K562 (cell line): ENCODE results near the gene DBNDD1. TPM values are rescaled to one million over a fixed set of nuclear protein-coding genes. Genes with fewer than 3 reads are reported as not detected.

Experiments used
- ATAC-seq: fragments of 200-7000 bp; cut with Tn5 transposase; 3 replicates; pipeline ENCODE4 v1.9.1; 2020; ENCODE audit warnings: moderate library complexity
- BruUV-seq: library from RNA; stranded (reverse); fragments of 400-500 nt; replicated peaks from 2 replicates; lab custom pipeline; 2021; lab: Mats Ljungman, UMichigan
- CTCF ChIA-PET: fragments of 300-600 bp; formaldehyde crosslinking; extraction: SDS; loops from one replicate; lab custom pipeline; 2021; ENCODE audit warnings: low intra/inter-chr PET ratio; lab: Yijun Ruan, JAX
- POLR2A ChIA-PET: fragments of 300-600, 350-650 bp; sonication (Branson Sonifier 250); formaldehyde crosslinking; extraction: SDS; loops from one replicate; lab custom pipeline; 2021; ENCODE audit warnings: antibody characterized with exemption, inconsistent platforms; lab: Yijun Ruan, JAX
- DNase-seq, 4 experiments: peaks; one replicate each; pipeline versions ENCODE4 v3.0.0 to v3.0.0-alpha.2; 2011 to 2018; ENCODE audit warnings: low spot score in 3 of 4, mixed read lengths in 3 of 4; ENCODE audit errors: extremely low read depth in 1 of 4
- FAIRE-seq: peaks from 2 replicates; lab custom pipeline; 2011; peaks lifted over from hg19 to GRCh38; lab: Jason Lieb, UNC
- H2AFZ ChIP-seq: 2 replicates; pipeline ENCODE4 v1.6.0; 2011; ENCODE audit warnings: low read depth, low read length, control low read depth, inconsistent platforms
- H3K27ac ChIP-seq: fragments of 200-600 bp; 3 replicates; pipeline ENCODE4 v1.8.0; 2011; ENCODE audit warnings: low read depth, mild to moderate bottlenecking, control low read depth, inconsistent platforms, low read length, moderate library complexity, mixed read lengths; ENCODE audit errors: extremely low read depth
- H3K27me3 ChIP-seq, 2 experiments: fragments of 300-600 bp in 1 of 2; 2 replicates in 1 of 2; 3 replicates in 1 of 2; pipeline versions ENCODE4 v1.6.0 to v1.8.0; 2011; ENCODE audit warnings: inconsistent platforms in 2 of 2, low read length in 2 of 2, mild to moderate bottlenecking in 1 of 2, mixed read lengths in 1 of 2, moderate library complexity in 1 of 2; ENCODE audit not compliant: control insufficient read depth in 2 of 2, insufficient read depth in 2 of 2
- H3K36me3 ChIP-seq: fragments of 300-600 bp; 3 replicates; pipeline ENCODE4 v1.8.0; 2011; ENCODE audit warnings: mild to moderate bottlenecking, low read length, inconsistent platforms; ENCODE audit not compliant: control insufficient read depth, insufficient read depth
- H3K4me1 ChIP-seq, 2 experiments: fragments of 200-600 bp in 1 of 2; replicated peaks in 1 of 2; 2 replicates in 1 of 2; 3 replicates in 1 of 2; pipeline versions ENCODE4 v1.5.1 to v1.8.0; 2011; ENCODE audit warnings: inconsistent platforms in 2 of 2, low read length in 2 of 2, mild to moderate bottlenecking in 1 of 2, mixed read lengths in 1 of 2, moderate library complexity in 1 of 2; ENCODE audit not compliant: control insufficient read depth in 2 of 2, insufficient read depth in 2 of 2
- H3K4me2 ChIP-seq: 2 replicates; pipeline ENCODE4 v1.6.1; 2011; ENCODE audit warnings: low read length, control low read depth, inconsistent platforms, mixed read lengths; ENCODE audit not compliant: insufficient read depth
- H3K4me3 ChIP-seq: fragments of 200-600 bp; sonication (generic), shearing (Covaris generic); 2 replicates; pipeline ENCODE4 v1.5.1; 2016; ENCODE audit warnings: control low read depth, inconsistent platforms
- H3K79me2 ChIP-seq: fragments of 200-600 bp; 3 replicates; pipeline ENCODE4 v1.8.0; 2011; ENCODE audit warnings: low read length, inconsistent platforms; ENCODE audit not compliant: control insufficient read depth, insufficient read depth
- H3K9ac ChIP-seq, 2 experiments: 2 replicates each; pipeline versions ENCODE4 v1.6.0 to v1.6.1; 2011; ENCODE audit warnings: low read depth in 2 of 2, low read length in 2 of 2, control low read depth in 1 of 2, inconsistent platforms in 1 of 2, mild to moderate bottlenecking in 1 of 2, mixed read lengths in 1 of 2; ENCODE audit not compliant: insufficient read depth in 1 of 2
- H3K9me1 ChIP-seq: one replicate; pipeline ENCODE4 v1.6.0; 2011; ENCODE audit warnings: inconsistent platforms, mild to moderate bottlenecking, low read length, moderate library complexity; ENCODE audit not compliant: control insufficient read depth, insufficient read depth
- H3K9me3 ChIP-seq: replicated peaks from 2 replicates; pipeline ENCODE4 v1.5.1; 2011; ENCODE audit warnings: low read depth, low read length, inconsistent platforms; ENCODE audit not compliant: control insufficient read depth, insufficient read depth
- H4K20me1 ChIP-seq: replicated peaks from 2 replicates; pipeline ENCODE4 v1.6.1; 2011; ENCODE audit warnings: low read length, inconsistent platforms, mixed read lengths; ENCODE audit not compliant: control insufficient read depth, insufficient read depth
- KDM5B ChIP-seq: fragments of 200-600 bp; sonication (generic); IDR thresholded peaks from 2 replicates; pipeline ENCODE4 v1.6.1; 2012; ENCODE audit warnings: low read depth, mild to moderate bottlenecking, moderate library complexity, low read length, control low read depth, inconsistent platforms; ENCODE audit not compliant: insufficient replicate concordance
- SMARCA4 ChIP-seq: fragments of 450-650 bp; IDR thresholded peaks from 2 replicates; pipeline ENCODE4 v1.6.1; 2016
- ZNF764 ChIP-seq: fragments of 250-450 bp; sonication (Bioruptor Pico); IDR thresholded peaks from 2 replicates; pipeline ENCODE4 v1.4.0; 2020; ENCODE audit warnings: low read depth, mild to moderate bottlenecking, moderate library complexity
- WGBS: fragments of 100-300 bp; shearing (Covaris generic); methylation state at CpG from one replicate; pipeline ENCODE4 v1.1.6; 2016; ENCODE audit warnings: low coverage, mixed read lengths; ENCODE audit not compliant: insufficient coverage; ENCODE audit errors: missing lambda C conversion rate; 5-methylcytosine and 5-hydroxymethylcytosine counted together
- in situ Hi-C: fragments of 300-500 bp; cut with MboI; formaldehyde crosslinking; loops from 4 replicates; pipeline ENCODE4 v1.15.0; 2018; ENCODE audit warnings: inconsistent platforms, mixed read lengths
- intact Hi-C: fragments of 100-400 bp; cut with micrococcal nuclease; formaldehyde crosslinking; loops from 2 replicates; pipeline ENCODE4 v1.14.2; 2022
- polyA plus RNA-seq, 8 experiments: library from polyadenylated mRNA; depleted of rRNA in 4 of 8; stranded (reverse) in 5 of 8; unstranded in 3 of 8; fragments of >200 nt; fragmentation: Nextera tagmentation in 2 of 8; fragmentation: Illumina TruSeq in 1 of 8; extraction: Ambion mirVana in 2 of 8; extraction: Trizol in 1 of 8; gene quantifications; 2 replicates each; pipeline versions ENCODE4 v1.2.1 to v1.2.3, GENCODE V29; 2011 to 2014; ENCODE audit warnings: inconsistent platforms in 1 of 8, missing spikeins in 1 of 8
- total RNA-seq, 7 experiments: library from RNA; depleted of rRNA in 6 of 7; stranded (reverse); fragments of >200 nt in 6 of 7; fragmentation: Illumina TruSeq in 2 of 7; extraction: Trizol in 2 of 7; gene quantifications; 2 replicates each; pipeline versions ENCODE4 v1.2.1 to v1.2.3, GENCODE V29; 2011 to 2021; ENCODE audit warnings: low replicate concordance in 1 of 7

DBNDD1 gene
- total and polyA plus RNA-seq, 9 of the 15 experiments (the other 6 are each of a cell fraction or from before 2014, with no cell fraction given), result 0.55 to 13.0 (median 5.8) TPM

DNA sequence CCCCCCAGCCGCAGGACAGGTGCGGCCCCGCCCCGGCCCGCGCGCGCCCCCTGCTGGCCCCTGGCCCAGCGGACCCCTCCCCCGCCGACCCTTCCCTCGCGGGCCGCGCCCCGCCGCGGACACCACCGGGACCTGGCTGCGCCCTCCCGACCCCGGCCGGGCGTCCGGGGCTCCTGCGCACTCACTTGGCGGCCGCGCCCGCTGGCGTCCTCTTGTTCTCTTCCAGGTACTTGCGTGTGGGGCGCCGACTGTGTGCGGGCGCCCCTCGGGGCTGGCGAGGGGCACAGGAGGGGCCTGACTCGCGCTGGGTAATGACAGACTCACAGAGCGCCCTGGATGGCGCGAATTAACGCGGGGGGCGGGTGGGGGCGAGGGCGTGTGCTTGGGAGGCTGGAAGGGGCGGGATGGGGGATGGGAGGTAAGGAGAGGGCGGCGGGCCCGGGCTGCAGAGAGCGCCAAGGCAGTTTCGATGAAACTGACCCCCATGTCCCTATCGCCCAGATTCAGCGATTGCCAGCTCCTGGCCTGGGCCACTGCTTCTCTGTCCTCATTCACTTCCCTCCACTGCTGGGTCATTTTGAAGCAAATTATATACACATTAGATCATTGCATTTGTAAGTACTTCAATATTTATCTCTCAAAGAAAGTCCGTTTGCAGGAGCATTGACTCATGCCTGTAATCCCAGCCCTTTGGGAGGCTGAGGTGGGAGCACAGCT, 445 bp upstream of the DBNDD1 start (continued):
- TF ChIP-seq SMARCA4, result peak; percentile 18; the same call in 1 of the 2 replicates

GRCh38 chr16:90018297-90018651, 982 bp downstream of the DBNDD1 start:
- in situ Hi-C loops, result no loop called here
- Histone ChIP-seq H3K79me2 (peaks cover 14% of the 10 kb centered on the region), H3K27me3 (no peaks in the 10 kb centered on the region; a peak in 1 of 5 replicates), H3K4me1 (peaks cover 14 to 45% of the 10 kb centered on the region in 2 experiments; a peak in 4 of 5 replicates), H3K4me2 (peak overlapping the region; percentile 64), H3K9ac (peak overlapping the region in 1 of 2 experiments; percentile 93; a peak in 2 of 4 replicates), H3K9me3 (no peaks in the 10 kb centered on the region), H3K27ac (no peak overlapping the region), H2AFZ (peak overlapping the region; percentile 65; the same call in 1 of the 2 replicates), H4K20me1 (no peaks in the 10 kb centered on the region), H3K4me3 (peak overlapping the region; percentile 67), H3K9me1 (no peaks in the 10 kb centered on the region), H3K36me3 (0 out of 3 replicates have a peak, but pooled peaks cover 3% of the 10 kb centered on the region)
- intact Hi-C loops, result no loop called here
- BruUV-seq, result no TSS peak
- no peak for FAIRE-seq
- TF ChIP-seq ZNF764 (CRISPR knock-in tag), result no peak
- peak; percentile 33 for TF ChIP-seq KDM5B
- no peak for ATAC-seq
- WGBS, result 18% methylated on average over 4 of the region's 7 CpGs
- CTCF ChIA-PET, result no interaction called here
- no peak for DNase-seq
- POLR2A ChIA-PET, result interaction anchor here (0.5 to 1.9 kb wide), 5 partner anchors 9 to 318 kb away, joined by 3 to 12 read pairs (median 3); no protein-coding TSS in a partner anchor
